ENCODE data around the gene TSPEAR.
"Not testable (repeated sequence)": the region's sequence is repeated elsewhere in the genome, so short reads cannot be mapped to it uniquely, and the experiment has no call there.

Gene TSPEAR

GRCh38 chr21:44627831-44628233, 83.5 kb downstream of the TSPEAR start:
- WGBS, 2 experiments: 73 to 77% methylated on average over 15 of the region's 15 CpGs

DNA sequence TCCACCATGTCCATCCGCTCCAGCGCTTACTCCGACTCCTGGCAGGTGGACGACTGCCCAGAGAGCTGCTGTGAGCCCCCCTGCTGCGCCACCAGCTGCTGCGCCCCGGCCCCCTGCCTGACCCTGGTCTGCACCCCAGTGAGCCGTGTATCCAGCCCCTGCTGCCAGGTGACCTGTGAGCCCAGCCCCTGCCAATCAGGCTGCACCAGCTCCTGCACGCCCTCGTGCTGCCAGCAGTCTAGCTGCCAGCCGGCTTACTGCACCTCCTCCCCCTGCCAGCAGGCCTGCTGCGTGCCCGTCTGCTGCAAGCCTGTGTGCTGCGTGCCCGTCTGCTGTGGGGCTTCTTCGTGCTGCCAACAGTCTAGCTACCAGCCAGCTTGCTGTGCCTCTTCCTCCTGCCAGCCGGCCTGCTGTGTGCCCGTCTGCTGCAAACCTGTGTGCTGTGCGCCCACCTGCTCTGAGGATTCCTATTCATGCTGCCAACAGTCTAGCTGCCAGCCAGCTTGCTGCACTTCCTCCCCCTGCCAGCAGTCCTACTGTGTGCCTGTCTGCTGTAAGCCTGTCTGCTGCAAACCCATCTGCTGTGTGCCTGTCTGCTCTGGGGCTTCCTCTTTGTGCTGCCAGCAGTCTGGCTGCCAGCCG, 84.1 kb downstream of the TSPEAR start:
- H3K9me3 ChIP-seq (ENCODE audit: control insufficient read depth, low read length); H3K27ac ChIP-seq (ENCODE audit: insufficient read depth, low read depth, low read length, poor library complexity, severe bottlenecking); H3K27me3 ChIP-seq (ENCODE audit: control insufficient read depth, insufficient read depth, low read length, poor library complexity, severe bottlenecking); H3K36me3 ChIP-seq (ENCODE audit: control insufficient read depth, insufficient read depth, low read length); H3K4me1 ChIP-seq (ENCODE audit: control insufficient read depth, insufficient read depth, low read length); H3K4me3 ChIP-seq (ENCODE audit: insufficient read depth, low read depth, low read length): not testable (repeated sequence)
- WGBS, 2 experiments: 90% methylated on average over 20 of the region's 20 CpGs

More at GRCh38 chr21:44627831-44628233, 83.5 kb downstream of the TSPEAR start:
- H3K36me3 ChIP-seq (ENCODE audit: control insufficient read depth, insufficient read depth, low read length); H3K4me1 ChIP-seq (ENCODE audit: control insufficient read depth, insufficient read depth, low read length); H3K4me3 ChIP-seq (ENCODE audit: insufficient read depth, low read depth, low read length); H3K27me3 ChIP-seq (ENCODE audit: control insufficient read depth, insufficient read depth, low read length, poor library complexity, severe bottlenecking); H3K9me3 ChIP-seq (ENCODE audit: control insufficient read depth, low read length); H3K27ac ChIP-seq (ENCODE audit: insufficient read depth, low read depth, low read length, poor library complexity, severe bottlenecking): not testable (repeated sequence)

- H3K4me3 ChIP-seq (ENCODE audit: insufficient read depth, low read depth, low read length): no peak within 1 kb of the TSS
These were observed 84.7 kb downstream of the TSPEAR start, which contains the start of gene KRTAP10-9 for GRCh38 chr21:44626673-44627143. Gene KRTAP10-9 (plus strand): TSS chr21:44627093. CDS start chr21:44627172, 79 bp downstream.

GRCh38 chr21:44626262-44626661, 85.1 kb downstream of the TSPEAR start:
- no peak overlapping the region for H3K27ac ChIP-seq (ENCODE audit: insufficient read depth, low read depth, low read length, poor library complexity, severe bottlenecking)

More at GRCh38 chr21:44626673-44627143, 84.7 kb downstream of the TSPEAR start, which contains the start of gene KRTAP10-9:
- Histone ChIP-seq H3K4me1 (ENCODE audit: control insufficient read depth, insufficient read depth, low read length) (peaks cover 8% of the 10 kb centered on the region), H3K9me3 (ENCODE audit: control insufficient read depth, low read length) (no peaks in the 10 kb centered on the region), H3K36me3 (ENCODE audit: control insufficient read depth, insufficient read depth, low read length) (no peaks in the 10 kb centered on the region), H3K27ac (ENCODE audit: insufficient read depth, low read depth, low read length, poor library complexity, severe bottlenecking) (no peak within 1 kb of the TSS), H3K27me3 (ENCODE audit: control insufficient read depth, insufficient read depth, low read length, poor library complexity, severe bottlenecking) (no peaks in the 10 kb centered on the region)
- 80 to 88% methylated on average over 7 of the region's 7 CpGs for WGBS, 2 experiments

GRCh38 chr21:44625756-44626155, 85.6 kb downstream of the TSPEAR start:
- H3K27ac ChIP-seq (ENCODE audit: insufficient read depth, low read depth, low read length, poor library complexity, severe bottlenecking): no peak overlapping the region
- H3K36me3 ChIP-seq (ENCODE audit: control insufficient read depth, insufficient read depth, low read length): no peaks in the 10 kb centered on the region
- H3K9me3 ChIP-seq (ENCODE audit: control insufficient read depth, low read length): no peaks in the 10 kb centered on the region
- no peaks in the 10 kb centered on the region for H3K27me3 ChIP-seq (ENCODE audit: control insufficient read depth, insufficient read depth, low read length, poor library complexity, severe bottlenecking)
- H3K4me1 ChIP-seq (ENCODE audit: control insufficient read depth, insufficient read depth, low read length): peaks cover 8% of the 10 kb centered on the region
- WGBS, 2 experiments: 94 to 95% methylated on average over 5 to 7 of the region's 7 CpGs
- H3K4me3 ChIP-seq (ENCODE audit: insufficient read depth, low read depth, low read length): no peak overlapping the region

More at GRCh38 chr21:44626262-44626661, 85.1 kb downstream of the TSPEAR start:
- no peaks in the 10 kb centered on the region for H3K36me3 ChIP-seq (ENCODE audit: control insufficient read depth, insufficient read depth, low read length)
- no peaks in the 10 kb centered on the region for H3K27me3 ChIP-seq (ENCODE audit: control insufficient read depth, insufficient read depth, low read length, poor library complexity, severe bottlenecking)
- H3K4me3 ChIP-seq (ENCODE audit: insufficient read depth, low read depth, low read length): no peak overlapping the region
- peaks cover 8% of the 10 kb centered on the region for H3K4me1 ChIP-seq (ENCODE audit: control insufficient read depth, insufficient read depth, low read length)
- WGBS, 2 experiments: 91 to 93% methylated on average over 10 of the region's 10 CpGs
- H3K9me3 ChIP-seq (ENCODE audit: control insufficient read depth, low read length): no peaks in the 10 kb centered on the region

DNA sequence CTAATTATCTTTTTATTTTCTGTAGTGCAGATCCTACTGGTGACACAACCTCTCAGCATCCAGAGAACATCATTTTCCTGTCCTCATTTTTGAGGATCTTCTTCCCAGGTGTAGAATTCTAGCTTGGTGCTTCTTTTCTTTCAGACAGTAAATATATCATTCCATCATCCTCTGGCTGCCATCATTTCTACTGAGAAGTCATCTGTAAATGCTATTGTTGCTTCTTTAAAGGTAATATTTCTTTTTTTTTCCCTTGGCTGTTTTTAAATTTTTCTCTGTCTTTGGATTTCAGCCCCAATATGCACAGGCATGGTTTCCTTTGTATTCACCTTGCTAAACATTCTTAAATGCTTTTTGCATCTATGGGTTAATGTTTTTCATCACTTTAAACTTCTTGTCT, 87.8 kb downstream of the TSPEAR start:
- Histone ChIP-seq H3K27ac (ENCODE audit: insufficient read depth, low read depth, low read length, poor library complexity, severe bottlenecking) (no peak overlapping the region), H3K9me3 (ENCODE audit: control insufficient read depth, low read length) (no peaks in the 10 kb centered on the region), H3K4me1 (ENCODE audit: control insufficient read depth, insufficient read depth, low read length) (peaks cover 8% of the 10 kb centered on the region)

DNA sequence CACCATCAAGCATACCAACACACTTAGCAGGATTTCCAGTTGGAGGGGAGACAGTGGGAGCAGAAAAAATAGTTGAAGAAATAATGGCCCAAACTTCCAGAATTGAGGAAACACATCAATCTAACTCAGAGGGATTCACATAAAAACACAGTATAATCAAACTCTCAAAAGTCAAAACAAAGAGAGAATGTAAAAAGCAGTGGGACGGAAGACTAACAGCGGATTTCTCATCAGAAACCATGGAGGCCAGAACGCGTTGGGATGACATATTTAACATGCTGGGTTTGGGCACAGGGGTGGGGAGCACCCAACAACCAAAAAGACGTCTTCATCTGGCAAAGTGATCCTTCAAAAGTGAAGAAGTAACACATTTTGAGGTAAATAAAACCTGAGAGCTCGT, 91.5 kb downstream of the TSPEAR start:
- no peaks in the 10 kb centered on the region for H3K4me1 ChIP-seq (ENCODE audit: control insufficient read depth, insufficient read depth, low read length)
- H3K27me3 ChIP-seq (ENCODE audit: control insufficient read depth, insufficient read depth, low read length, poor library complexity, severe bottlenecking): no peaks in the 10 kb centered on the region
- H3K9me3 ChIP-seq (ENCODE audit: control insufficient read depth, low read length): no peaks in the 10 kb centered on the region
- H3K27ac ChIP-seq (ENCODE audit: insufficient read depth, low read depth, low read length, poor library complexity, severe bottlenecking): no peak overlapping the region
- WGBS, 2 experiments: 92 to 93% methylated on average over 6 of the region's 6 CpGs
- H3K4me3 ChIP-seq (ENCODE audit: insufficient read depth, low read depth, low read length): no peak overlapping the region
- no peaks in the 10 kb centered on the region for H3K36me3 ChIP-seq (ENCODE audit: control insufficient read depth, insufficient read depth, low read length)

More for the DNA sequence above, 87.8 kb downstream of the TSPEAR start:
- no peak overlapping the region for H3K4me3 ChIP-seq (ENCODE audit: insufficient read depth, low read depth, low read length)
- H3K27me3 ChIP-seq (ENCODE audit: control insufficient read depth, insufficient read depth, low read length, poor library complexity, severe bottlenecking): no peaks in the 10 kb centered on the region
- H3K36me3 ChIP-seq (ENCODE audit: control insufficient read depth, insufficient read depth, low read length): no peaks in the 10 kb centered on the region

GRCh38 chr21:44618909-44619308, 92.5 kb downstream of the TSPEAR start:
- Histone ChIP-seq H3K27ac (ENCODE audit: insufficient read depth, low read depth, low read length, poor library complexity, severe bottlenecking) (no peak overlapping the region), H3K4me3 (ENCODE audit: insufficient read depth, low read depth, low read length) (no peak overlapping the region), H3K4me1 (ENCODE audit: control insufficient read depth, insufficient read depth, low read length) (no peaks in the 10 kb centered on the region), H3K27me3 (ENCODE audit: control insufficient read depth, insufficient read depth, low read length, poor library complexity, severe bottlenecking) (no peaks in the 10 kb centered on the region), H3K36me3 (ENCODE audit: control insufficient read depth, insufficient read depth, low read length) (no peaks in the 10 kb centered on the region), H3K9me3 (ENCODE audit: control insufficient read depth, low read length) (no peaks in the 10 kb centered on the region)
- WGBS, 2 experiments: 90 to 96% methylated on average over 3 of the region's 3 CpGs

DNA sequence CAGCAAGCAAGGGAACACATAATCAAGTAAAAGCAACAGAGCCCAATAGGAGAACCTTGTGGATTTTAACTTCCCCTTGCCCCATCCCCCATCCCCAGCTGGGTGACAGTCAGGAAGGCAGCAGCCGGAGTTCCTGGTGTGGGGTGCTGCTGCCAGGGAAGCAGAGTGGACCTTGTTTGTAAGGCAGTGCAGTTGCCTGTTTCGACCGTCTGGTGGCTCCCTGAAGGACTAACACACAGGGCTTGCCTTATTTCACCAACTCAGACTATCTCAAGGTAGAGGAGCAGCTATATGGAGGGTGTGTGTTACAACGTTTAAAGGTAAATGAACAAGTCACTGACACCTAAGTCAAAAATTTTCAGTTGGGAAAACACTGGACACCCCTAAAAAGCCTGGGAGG, 92.9 kb downstream of the TSPEAR start:
- no peak overlapping the region for H3K27ac ChIP-seq (ENCODE audit: insufficient read depth, low read depth, low read length, poor library complexity, severe bottlenecking)
- H3K36me3 ChIP-seq (ENCODE audit: control insufficient read depth, insufficient read depth, low read length): no peaks in the 10 kb centered on the region
- H3K4me1 ChIP-seq (ENCODE audit: control insufficient read depth, insufficient read depth, low read length): no peaks in the 10 kb centered on the region
- H3K9me3 ChIP-seq (ENCODE audit: control insufficient read depth, low read length): no peaks in the 10 kb centered on the region
- H3K4me3 ChIP-seq (ENCODE audit: insufficient read depth, low read depth, low read length): no peak overlapping the region
- WGBS, 2 experiments: 83 to 87% methylated on average over 4 of the region's 4 CpGs
- H3K27me3 ChIP-seq (ENCODE audit: control insufficient read depth, insufficient read depth, low read length, poor library complexity, severe bottlenecking): no peaks in the 10 kb centered on the region

- WGBS, 2 experiments: 69 to 72% methylated on average over 8 of the region's 8 CpGs
- Histone ChIP-seq H3K27ac (ENCODE audit: insufficient read depth, low read depth, low read length, poor library complexity, severe bottlenecking) (no peak overlapping the region), H3K27me3 (ENCODE audit: control insufficient read depth, insufficient read depth, low read length, poor library complexity, severe bottlenecking) (no peaks in the 10 kb centered on the region), H3K4me3 (ENCODE audit: insufficient read depth, low read depth, low read length) (no peak overlapping the region), H3K36me3 (ENCODE audit: control insufficient read depth, insufficient read depth, low read length) (no peaks in the 10 kb centered on the region), H3K9me3 (ENCODE audit: control insufficient read depth, low read length) (no peaks in the 10 kb centered on the region), H3K4me1 (ENCODE audit: control insufficient read depth, insufficient read depth, low read length) (no peaks in the 10 kb centered on the region)
These were observed 94.3 kb downstream of the TSPEAR start for GRCh38 chr21:44617071-44617501.

All from ectodermal cell (in vitro differentiated cells).